ENCODE results near the gene KRAS. TPM values are rescaled to one million over a fixed set of nuclear protein-coding genes. Genes with fewer than 3 reads are reported as not detected.

KRAS gene
- total RNA-seq, 6 experiments from 2014 or later: 10.1 to 28.8 (median 10.9) TPM

- H3K4me1 ChIP-seq: peaks cover 0 to 21% (median 0%) of the 10 kb centered on the region in 4 donors
- no peak for ATAC-seq
- H3K4me3 ChIP-seq: no peak overlapping the region
- no peaks in the 10 kb centered on the region for H3K36me3 ChIP-seq
- 89% methylated on average over 6 of the region's 6 CpGs for WGBS (ENCODE audit: insufficient coverage, low coverage, low lambda C conversion rate, missing lambda C conversion rate)
- H3K27me3 ChIP-seq: no peaks in the 10 kb centered on the region
- TF ChIP-seq CTCF (IDR thresholded peaks at IDR 0.05) (no peak), POLR2A (IDR thresholded peaks at IDR 0.05) (no peak)
- no peak for DNase-seq
- no peaks in the 10 kb centered on the region for H3K9me3 ChIP-seq
- intact Hi-C loops (cut with DNase I): no loop called here
- H3K27ac ChIP-seq: no peak overlapping the region
Measured at GRCh38 chr12:25278269-25278668, 27.5 kb upstream of the KRAS start.

GRCh38 chr12:25276199-25276937 is 25.6 kb upstream of the KRAS start:
- Histone ChIP-seq H3K36me3 (no peaks in the 10 kb centered on the region), H3K9me3 (no peaks in the 10 kb centered on the region), H3K27me3 (no peaks in the 10 kb centered on the region), H3K4me3 (no peak overlapping the region), H3K4me1 (peaks cover 0 to 21% (median 0%) of the 10 kb centered on the region in 4 donors), H3K27ac (peak overlapping the region in 1 of 3 donors; percentile 2)
- TF ChIP-seq POLR2A (IDR thresholded peaks at IDR 0.05) (no peak), CTCF (IDR thresholded peaks at IDR 0.05) (no peak)
- intact Hi-C loops (cut with DNase I): no loop called here
- DNase-seq (peak in 2 of 3 donors; percentile 46 to 56), ATAC-seq (peak; percentile 44 to 67 (median 58))
- WGBS (ENCODE audit: insufficient coverage, low coverage, low lambda C conversion rate, missing lambda C conversion rate): 63% methylated on average over 4 of the region's 4 CpGs

- Histone ChIP-seq H3K27ac (no peak overlapping the region), H3K36me3 (no peaks in the 10 kb centered on the region), H3K9me3 (no peaks in the 10 kb centered on the region), H3K27me3 (no peaks in the 10 kb centered on the region), H3K4me3 (no peak overlapping the region), H3K4me1 (peaks cover 0 to 20% (median 0%) of the 10 kb centered on the region in 4 donors)
- DNase-seq (no peak), ATAC-seq (no peak)
- intact Hi-C loops (cut with DNase I): no loop called here
- WGBS (ENCODE audit: insufficient coverage, low coverage, low lambda C conversion rate, missing lambda C conversion rate): 50% methylated on average over 2 of the region's 4 CpGs
- TF ChIP-seq CTCF (IDR thresholded peaks at IDR 0.05) (no peak), POLR2A (IDR thresholded peaks at IDR 0.05) (no peak)
Measured at GRCh38 chr12:25271486-25272098, 20.9 kb upstream of the KRAS start.

- ATAC-seq (no peak), DNase-seq (no peak)
- Histone ChIP-seq H3K4me3 (no peak overlapping the region), H3K36me3 (no peaks in the 10 kb centered on the region), H3K27ac (no peak overlapping the region), H3K4me1 (peaks cover 0 to 6% (median 0%) of the 10 kb centered on the region in 4 donors), H3K9me3 (no peaks in the 10 kb centered on the region), H3K27me3 (no peaks in the 10 kb centered on the region)
- no peak for TF ChIP-seq CTCF (IDR thresholded peaks at IDR 0.05)
- WGBS (ENCODE audit: insufficient coverage, low coverage, low lambda C conversion rate, missing lambda C conversion rate): 100% methylated on average over 1 of the region's 2 CpGs
- intact Hi-C loops (cut with DNase I): no loop called here
Measured at GRCh38 chr12:25269701-25270100, 19.0 kb upstream of the KRAS start.

Measured in right lobe of liver (tissue), 6 donors.